ENCODE data around the gene GTF2A1. TPM values are rescaled to one million over a fixed set of nuclear protein-coding genes. Genes with fewer than 3 reads are reported as not detected.
A peak's percentile ranks its signal among the peaks of the same experiment; 100 is the strongest.

The GTF2A1 gene
- total RNA-seq (26.2 TPM), polyA plus RNA-seq (1 to 10 TPM; 6.9 to 9.7 (median 8.0) TPM)

- Histone ChIP-seq H3K27ac (ENCODE audit: insufficient read depth, low read length, poor library complexity, severe bottlenecking) (peak within 1 kb of the TSS; percentile 97), H3K4me3 (ENCODE audit: low read depth, low read length) (peak within 1 kb of the TSS; percentile 100), H3K4me1 (ENCODE audit: control insufficient read depth, insufficient read depth, low read length, poor library complexity, severe bottlenecking) (peaks cover 28% of the 10 kb centered on the region), H3K36me3 (ENCODE audit: control insufficient read depth, insufficient read depth, low read length) (peaks cover 5% of the 10 kb centered on the region), H3K27me3 (ENCODE audit: control insufficient read depth, insufficient read depth, low read length) (no peaks in the 10 kb centered on the region), H3K9me3 (ENCODE audit: control insufficient read depth in 2 of 2, low read length in 2 of 2) (no peaks in the 10 kb centered on the region)
- peaks cover 16 to 44% (median 31%) of the 10 kb centered on the region in 4 donors for H3K4me1 Mint-ChIP-seq
- H3K4me3 Mint-ChIP-seq: peak within 1 kb of the TSS; percentile 90 to 100 (median 100)
- peaks cover 0 to 4% (median 0%) of the 10 kb centered on the region in 7 donors for H3K9me3 Mint-ChIP-seq
- ATAC-seq (ENCODE audit: low read depth in 2 of 2) (peak; percentile 76), DNase-seq (peak; percentile 90 to 96 (median 95))
- peaks cover 6% of the 10 kb centered on the region for H3K27me3 Mint-ChIP-seq
- peak within 1 kb of the TSS; percentile 99 to 100 (median 100) for H3K27ac Mint-ChIP-seq
- H3K36me3 Mint-ChIP-seq: peaks cover 7% of the 10 kb centered on the region
Measured at GRCh38 chr14:81220830-81221578, at the start of gene GTF2A1. Gene GTF2A1 (minus strand): TSS chr14:81220959. CDS start chr14:81220518, 441 bp downstream.

GRCh38 chr14:81269979-81270375 is 49.2 kb upstream of the GTF2A1 start:
- Histone ChIP-seq H3K4me1 (ENCODE audit: control insufficient read depth, insufficient read depth, low read length, poor library complexity, severe bottlenecking) (no peaks in the 10 kb centered on the region), H3K36me3 (ENCODE audit: control insufficient read depth, insufficient read depth, low read length) (no peaks in the 10 kb centered on the region), H3K4me3 (ENCODE audit: low read depth, low read length) (no peak overlapping the region), H3K9me3 (ENCODE audit: control insufficient read depth in 2 of 2, low read length in 2 of 2) (no peaks in the 10 kb centered on the region), H3K27ac (ENCODE audit: insufficient read depth, low read length, poor library complexity, severe bottlenecking) (no peak overlapping the region), H3K27me3 (ENCODE audit: control insufficient read depth, insufficient read depth, low read length) (peaks cover 16% of the 10 kb centered on the region)
- H3K4me3 Mint-ChIP-seq: no peak overlapping the region
- peaks cover 0 to 2% (median 0%) of the 10 kb centered on the region in 7 donors for H3K9me3 Mint-ChIP-seq
- no peak overlapping the region for H3K27ac Mint-ChIP-seq
- H3K4me1 Mint-ChIP-seq: peaks cover 0 to 2% (median 0%) of the 10 kb centered on the region in 4 donors
- DNase-seq (no peak), ATAC-seq (ENCODE audit: low read depth in 2 of 2) (no peak)
- peaks cover 27% of the 10 kb centered on the region for H3K27me3 Mint-ChIP-seq
- H3K36me3 Mint-ChIP-seq: no peaks in the 10 kb centered on the region

GRCh38 chr14:81269100-81269978 is 48.6 kb upstream of the GTF2A1 start:
- peak in 2 of 3 donors; percentile 36 to 61 for DNase-seq
- ATAC-seq (ENCODE audit: low read depth in 2 of 2): peak; percentile 55 to 60
- Mint-ChIP-seq H3K36me3 (no peaks in the 10 kb centered on the region), H3K27ac (no peak overlapping the region), H3K27me3 (peaks cover 31% of the 10 kb centered on the region), H3K4me3 (no peak overlapping the region), H3K9me3 (peaks cover 0 to 2% (median 0%) of the 10 kb centered on the region in 7 donors), H3K4me1 (peaks cover 0 to 2% (median 0%) of the 10 kb centered on the region in 4 donors)
- Histone ChIP-seq H3K9me3 (ENCODE audit: control insufficient read depth in 2 of 2, low read length in 2 of 2) (no peaks in the 10 kb centered on the region), H3K4me3 (ENCODE audit: low read depth, low read length) (no peak overlapping the region), H3K4me1 (ENCODE audit: control insufficient read depth, insufficient read depth, low read length, poor library complexity, severe bottlenecking) (no peaks in the 10 kb centered on the region), H3K27me3 (ENCODE audit: control insufficient read depth, insufficient read depth, low read length) (peaks cover 16% of the 10 kb centered on the region), H3K27ac (ENCODE audit: insufficient read depth, low read length, poor library complexity, severe bottlenecking) (no peak overlapping the region), H3K36me3 (ENCODE audit: control insufficient read depth, insufficient read depth, low read length) (no peaks in the 10 kb centered on the region)

DNA sequence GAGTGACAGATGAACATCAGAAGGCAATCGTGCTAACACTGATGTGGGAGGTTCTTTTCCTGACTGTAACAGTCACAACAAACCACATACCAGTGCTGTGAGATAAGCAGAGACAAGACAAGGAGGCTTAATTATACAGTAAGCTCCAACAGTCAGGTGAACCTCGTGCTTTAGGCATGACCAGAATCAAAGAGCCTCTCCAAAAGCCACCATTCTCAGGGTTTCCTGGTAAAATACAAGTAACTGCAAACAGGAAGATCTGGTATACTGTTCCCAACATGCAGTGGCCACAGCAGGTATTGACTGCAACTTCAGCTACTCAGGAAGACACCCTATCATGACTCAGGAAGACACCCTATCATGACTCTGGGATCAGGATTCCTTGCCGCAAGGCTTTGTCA is 47.3 kb upstream of the GTF2A1 start:
- peaks cover 18% of the 10 kb centered on the region for H3K27me3 ChIP-seq (ENCODE audit: control insufficient read depth, insufficient read depth, low read length)
- Mint-ChIP-seq H3K27ac (no peak overlapping the region), H3K4me1 (peaks cover 0 to 2% (median 0%) of the 10 kb centered on the region in 4 donors), H3K27me3 (peaks cover 32% of the 10 kb centered on the region), H3K9me3 (peaks cover 0 to 2% (median 0%) of the 10 kb centered on the region in 7 donors), H3K36me3 (no peaks in the 10 kb centered on the region), H3K4me3 (no peak overlapping the region)
- no peak overlapping the region for H3K27ac ChIP-seq (ENCODE audit: insufficient read depth, low read length, poor library complexity, severe bottlenecking)
- no peak overlapping the region for H3K4me3 ChIP-seq (ENCODE audit: low read depth, low read length)
- DNase-seq (peak in 1 of 3 donors; percentile 10), ATAC-seq (ENCODE audit: low read depth in 2 of 2) (peak in 1 of 2 donors; percentile 31)
- no peaks in the 10 kb centered on the region for H3K9me3 ChIP-seq (ENCODE audit: control insufficient read depth in 2 of 2, low read length in 2 of 2)
- no peaks in the 10 kb centered on the region for H3K36me3 ChIP-seq (ENCODE audit: control insufficient read depth, insufficient read depth, low read length)
- H3K4me1 ChIP-seq (ENCODE audit: control insufficient read depth, insufficient read depth, low read length, poor library complexity, severe bottlenecking): no peaks in the 10 kb centered on the region

DNA sequence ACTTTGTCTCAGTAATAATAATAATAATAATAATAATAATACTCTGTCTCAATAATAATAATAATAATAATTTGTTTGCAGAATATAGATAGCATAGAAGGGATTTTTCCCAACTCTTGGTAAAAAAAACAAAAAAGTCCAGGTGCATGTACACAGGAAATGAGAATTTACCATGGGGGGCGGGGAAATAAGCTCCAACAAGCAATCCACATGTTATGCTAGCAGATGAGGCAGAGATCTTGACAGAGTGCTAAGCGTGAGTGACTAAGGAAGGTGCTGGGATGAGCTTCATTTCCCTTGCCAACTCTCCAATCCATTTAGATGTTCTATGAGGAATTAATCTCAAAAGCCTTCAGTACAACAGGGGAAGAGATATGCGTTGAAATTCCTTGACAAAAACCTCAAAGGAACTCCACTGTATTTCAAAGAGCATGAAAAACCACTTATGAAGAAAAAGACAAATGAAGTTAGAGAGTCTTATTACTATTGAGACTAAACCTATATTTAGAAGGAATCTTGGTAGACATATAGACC is 44.9 kb upstream of the GTF2A1 start:
- Histone ChIP-seq H3K27ac (ENCODE audit: insufficient read depth, low read length, poor library complexity, severe bottlenecking) (no peak overlapping the region), H3K36me3 (ENCODE audit: control insufficient read depth, insufficient read depth, low read length) (no peaks in the 10 kb centered on the region), H3K27me3 (ENCODE audit: control insufficient read depth, insufficient read depth, low read length) (peaks cover 20% of the 10 kb centered on the region), H3K4me3 (ENCODE audit: low read depth, low read length) (no peak overlapping the region), H3K9me3 (ENCODE audit: control insufficient read depth in 2 of 2, low read length in 2 of 2) (no peaks in the 10 kb centered on the region), H3K4me1 (ENCODE audit: control insufficient read depth, insufficient read depth, low read length, poor library complexity, severe bottlenecking) (no peaks in the 10 kb centered on the region)
- Mint-ChIP-seq H3K27me3 (peaks cover 40% of the 10 kb centered on the region), H3K4me3 (no peak overlapping the region), H3K4me1 (peaks cover 0 to 2% (median 0%) of the 10 kb centered on the region in 4 donors), H3K27ac (no peak overlapping the region), H3K36me3 (no peaks in the 10 kb centered on the region), H3K9me3 (peaks cover 0 to 2% (median 0%) of the 10 kb centered on the region in 7 donors)
- no peak for ATAC-seq (ENCODE audit: low read depth in 2 of 2)
- no peak for DNase-seq

- H3K36me3 Mint-ChIP-seq: no peaks in the 10 kb centered on the region
- Histone ChIP-seq H3K36me3 (ENCODE audit: control insufficient read depth, insufficient read depth, low read length) (no peaks in the 10 kb centered on the region), H3K4me1 (ENCODE audit: control insufficient read depth, insufficient read depth, low read length, poor library complexity, severe bottlenecking) (no peaks in the 10 kb centered on the region), H3K27ac (ENCODE audit: insufficient read depth, low read length, poor library complexity, severe bottlenecking) (no peak overlapping the region), H3K9me3 (ENCODE audit: control insufficient read depth in 2 of 2, low read length in 2 of 2) (no peaks in the 10 kb centered on the region), H3K27me3 (ENCODE audit: control insufficient read depth, insufficient read depth, low read length) (peaks cover 20% of the 10 kb centered on the region), H3K4me3 (ENCODE audit: low read depth, low read length) (no peak overlapping the region)
- no peak for DNase-seq
- no peak for ATAC-seq (ENCODE audit: low read depth in 2 of 2)
- peaks cover 0 to 2% (median 0%) of the 10 kb centered on the region in 4 donors for H3K4me1 Mint-ChIP-seq
- no peak overlapping the region for H3K4me3 Mint-ChIP-seq
- peaks cover 0 to 2% (median 0%) of the 10 kb centered on the region in 7 donors for H3K9me3 Mint-ChIP-seq
- peaks cover 36% of the 10 kb centered on the region for H3K27me3 Mint-ChIP-seq
- no peak overlapping the region for H3K27ac Mint-ChIP-seq
Measured at GRCh38 chr14:81264671-81265070, 43.9 kb upstream of the GTF2A1 start.

- Histone ChIP-seq H3K36me3 (ENCODE audit: control insufficient read depth, insufficient read depth, low read length) (no peaks in the 10 kb centered on the region), H3K9me3 (ENCODE audit: control insufficient read depth in 2 of 2, low read length in 2 of 2) (no peaks in the 10 kb centered on the region), H3K4me1 (ENCODE audit: control insufficient read depth, insufficient read depth, low read length, poor library complexity, severe bottlenecking) (no peaks in the 10 kb centered on the region), H3K27me3 (ENCODE audit: control insufficient read depth, insufficient read depth, low read length) (peaks cover 20% of the 10 kb centered on the region), H3K27ac (ENCODE audit: insufficient read depth, low read length, poor library complexity, severe bottlenecking) (no peak overlapping the region), H3K4me3 (ENCODE audit: low read depth, low read length) (no peak overlapping the region)
- H3K36me3 Mint-ChIP-seq: no peaks in the 10 kb centered on the region
- DNase-seq: no peak
- H3K4me1 Mint-ChIP-seq: no peaks in the 10 kb centered on the region
- peaks cover 0 to 2% (median 0%) of the 10 kb centered on the region in 7 donors for H3K9me3 Mint-ChIP-seq
- H3K27me3 Mint-ChIP-seq: peaks cover 41% of the 10 kb centered on the region
- H3K4me3 Mint-ChIP-seq: no peak overlapping the region
- no peak overlapping the region for H3K27ac Mint-ChIP-seq
- no peak for ATAC-seq (ENCODE audit: low read depth in 2 of 2)
Measured at GRCh38 chr14:81263777-81264410, 43.1 kb upstream of the GTF2A1 start.

Data from CD4-positive, CD25-positive, alpha-beta regulatory T cell (primary cell).